Cardiac fibroblast (primary cell): Measurements from ENCODE around the gene ENOX1.

Source experiments
- DNase-seq, 2 donors: peaks; one replicate each; pipeline versions ENCODE4 v3.0.0 to v3.0.0-alpha.2; 2010; ENCODE audit warnings: low read depth in 2 of 2
- H3K4me3 ChIP-seq, 2 donors: replicated peaks in 1 of 2; 1 replicate in 1 of 2; 2 replicates in 1 of 2; pipeline ENCODE4 v1.5.1; 2011; ENCODE audit warnings: low read depth in 2 of 2, low read length in 2 of 2, mild to moderate bottlenecking in 2 of 2, moderate library complexity in 1 of 2
- TF ChIP-seq, protein P1 (sequence below): IDR thresholded peaks from one replicate; pipeline ENCODE4 v1.5.1; 2011; ENCODE audit warnings: low read depth, mild to moderate bottlenecking, low read length, inconsistent platforms

The ENOX1 gene

DNA sequence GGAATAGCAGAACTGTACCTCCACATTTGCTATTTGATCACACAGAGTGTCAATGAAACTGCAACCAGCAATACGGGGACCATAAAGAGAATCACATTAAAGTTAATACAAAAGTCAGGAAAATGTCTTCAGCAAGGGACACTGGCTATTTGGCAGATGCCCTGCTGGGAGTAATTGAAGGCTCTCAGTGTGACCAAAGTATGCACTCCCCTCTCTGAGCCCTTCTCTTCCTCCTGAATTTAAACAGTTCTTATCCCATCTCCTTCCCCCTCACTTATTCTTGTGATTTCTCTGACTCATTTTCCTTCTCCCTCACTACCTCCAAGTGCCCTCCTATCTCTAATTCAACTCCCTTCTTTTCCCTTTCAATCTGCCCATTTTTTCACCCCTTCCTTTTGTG, 117.7 kb downstream of the ENOX1 start:
- DNase-seq: no peak
- TF ChIP-seq, protein P1, sequence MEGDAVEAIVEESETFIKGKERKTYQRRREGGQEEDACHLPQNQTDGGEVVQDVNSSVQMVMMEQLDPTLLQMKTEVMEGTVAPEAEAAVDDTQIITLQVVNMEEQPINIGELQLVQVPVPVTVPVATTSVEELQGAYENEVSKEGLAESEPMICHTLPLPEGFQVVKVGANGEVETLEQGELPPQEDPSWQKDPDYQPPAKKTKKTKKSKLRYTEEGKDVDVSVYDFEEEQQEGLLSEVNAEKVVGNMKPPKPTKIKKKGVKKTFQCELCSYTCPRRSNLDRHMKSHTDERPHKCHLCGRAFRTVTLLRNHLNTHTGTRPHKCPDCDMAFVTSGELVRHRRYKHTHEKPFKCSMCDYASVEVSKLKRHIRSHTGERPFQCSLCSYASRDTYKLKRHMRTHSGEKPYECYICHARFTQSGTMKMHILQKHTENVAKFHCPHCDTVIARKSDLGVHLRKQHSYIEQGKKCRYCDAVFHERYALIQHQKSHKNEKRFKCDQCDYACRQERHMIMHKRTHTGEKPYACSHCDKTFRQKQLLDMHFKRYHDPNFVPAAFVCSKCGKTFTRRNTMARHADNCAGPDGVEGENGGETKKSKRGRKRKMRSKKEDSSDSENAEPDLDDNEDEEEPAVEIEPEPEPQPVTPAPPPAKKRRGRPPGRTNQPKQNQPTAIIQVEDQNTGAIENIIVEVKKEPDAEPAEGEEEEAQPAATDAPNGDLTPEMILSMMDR: no peak
- no peak overlapping the region for H3K4me3 ChIP-seq

DNA sequence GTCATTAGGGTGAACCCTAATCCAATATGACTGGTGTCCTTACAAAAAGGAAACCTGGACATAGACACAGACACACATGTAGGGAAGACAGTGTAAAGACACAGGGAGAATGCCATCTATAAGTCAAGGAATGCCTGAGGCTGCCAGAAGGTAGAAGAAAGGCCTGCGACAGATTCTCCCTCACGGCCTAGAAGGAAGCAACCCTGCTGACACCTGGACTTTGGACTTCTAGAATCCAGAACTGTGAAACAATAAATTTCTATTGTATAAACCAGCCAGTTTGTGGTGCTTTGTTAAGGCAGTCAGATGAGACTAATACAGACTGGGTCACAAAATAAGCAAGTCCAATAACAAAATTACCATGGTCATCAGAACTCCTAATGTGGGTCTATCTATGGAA, 120.4 kb downstream of the ENOX1 start:
- TF ChIP-seq, protein P1: no peak
- DNase-seq: no peak
- H3K4me3 ChIP-seq: no peak overlapping the region

GRCh38 chr13:43665388-43665787, 121.4 kb downstream of the ENOX1 start:
- DNase-seq: no peak
- TF ChIP-seq, protein P1: no peak
- H3K4me3 ChIP-seq: no peak overlapping the region

DNA sequence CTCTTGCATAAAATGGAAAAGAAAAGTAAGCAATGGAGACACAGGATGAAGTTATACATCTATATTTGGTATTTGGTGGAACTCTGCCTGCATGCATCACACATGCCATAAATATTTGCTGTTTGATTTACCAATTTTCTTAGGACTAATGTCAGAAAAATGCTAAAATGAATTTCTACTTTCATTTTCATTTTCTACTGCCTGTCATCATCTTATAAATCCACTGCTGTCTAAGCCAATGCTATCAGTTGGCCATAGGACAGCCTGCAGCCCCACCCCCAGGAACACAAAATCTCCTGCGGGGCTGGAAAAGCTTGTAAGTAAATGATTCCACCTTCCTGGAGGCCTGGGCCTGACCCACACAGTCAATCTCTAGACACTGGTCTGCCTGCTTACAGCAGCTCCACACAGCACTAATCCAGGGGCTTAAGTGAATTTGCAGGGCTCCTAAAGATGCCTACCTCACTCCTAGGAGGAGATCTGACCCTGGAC, 122.0 kb downstream of the ENOX1 start:
- TF ChIP-seq, protein P1: no peak
- peak; percentile 58 to 84 for DNase-seq
- H3K4me3 ChIP-seq: no peak overlapping the region

GRCh38 chr13:43663474-43664090, 123.2 kb downstream of the ENOX1 start:
- TF ChIP-seq, protein P1: no peak
- DNase-seq: peak; percentile 7 to 48
- H3K4me3 ChIP-seq: no peak overlapping the region

- TF ChIP-seq, protein P1: no peak
- no peak for DNase-seq
- no peak overlapping the region for H3K4me3 ChIP-seq
Observed at GRCh38 chr13:43662976-43663375, 123.8 kb downstream of the ENOX1 start.
